ENCODE data around the gene TEX11. TPM values are rescaled to one million over a fixed set of nuclear protein-coding genes. Genes with fewer than 3 reads are reported as not detected.
"Not testable (repeated sequence)": the region's sequence is repeated elsewhere in the genome, so short reads cannot be mapped to it uniquely, and the experiment has no call there.

TEX11 gene
- total RNA-seq, 2 donors from 2014 or later, result 0.26 to 0.66 TPM

DNA sequence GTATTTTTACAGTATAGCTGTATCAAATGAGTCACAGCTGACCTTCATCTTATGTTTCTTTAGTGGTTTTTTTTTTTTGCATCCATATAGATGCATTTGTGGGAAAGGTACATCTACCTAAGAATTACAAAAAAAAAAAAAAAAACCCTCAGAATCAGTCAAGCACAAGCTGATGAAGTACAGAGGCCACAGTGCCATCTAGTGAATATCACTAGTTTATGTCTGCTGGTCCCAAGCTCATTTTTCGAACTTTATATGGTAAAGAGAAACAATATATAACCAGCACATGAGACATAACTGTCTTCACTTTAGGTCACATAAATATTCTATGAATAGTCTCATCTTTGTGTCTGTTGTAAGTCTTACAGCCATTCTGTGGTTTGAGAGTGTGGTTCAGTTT is 243.8 kb downstream of the TEX11 start:
- WGBS, 2 donors, result 0 to 4% methylated on average over 1 of the region's 1 CpG
- DNase-seq, result peak; percentile 9 to 37 (median 18)
- no peaks in the 10 kb centered on the region for H3K9me3 ChIP-seq

DNA sequence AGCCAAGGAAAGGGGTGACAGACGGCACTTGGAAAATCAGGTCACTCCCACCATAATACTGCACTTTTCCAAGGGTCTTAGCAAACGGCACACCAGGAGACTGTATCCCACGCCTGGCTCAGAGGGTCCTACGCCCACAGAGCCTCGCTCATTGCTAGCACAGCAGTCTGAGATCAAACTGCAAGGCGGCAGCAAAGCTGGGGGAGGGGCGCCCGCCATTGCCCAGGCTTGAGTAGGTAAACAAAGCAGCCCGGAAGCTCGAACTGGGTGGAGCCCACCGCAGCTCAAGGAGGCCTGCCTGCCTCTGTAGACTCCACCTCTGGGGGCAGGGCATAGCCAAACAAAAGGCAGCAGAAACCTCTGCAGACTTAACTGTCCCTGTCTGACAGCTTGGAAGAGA is 247.4 kb downstream of the TEX11 start:
- H3K36me3 ChIP-seq (replicated peaks in 1 of 2; ENCODE audit: insufficient read depth in 1 of 2, low read depth in 2 of 2); ATAC-seq; H3K27ac ChIP-seq; H3K4me1 ChIP-seq; DNase-seq; H3K9me3 ChIP-seq; H3K27me3 ChIP-seq; H3K4me3 ChIP-seq: not testable (repeated sequence)
- intact Hi-C loops (cut with DNase I), result loop anchor here (10.0 kb wide), 1 partner anchor 236 kb away; the partner anchor contains the start of gene GDPD2
- WGBS, 2 donors, result 72% methylated on average over 4 of the region's 11 CpGs; no CpG with 5 or more reads in 1 of the 2 donors

More for the DNA sequence above, 243.8 kb downstream of the TEX11 start:
- Histone ChIP-seq H3K27ac (no peak overlapping the region), H3K36me3 (replicated peaks in 1 of 2; ENCODE audit: insufficient read depth in 1 of 2, low read depth in 2 of 2) (no peaks in the 10 kb centered on the region), H3K4me3 (no peak overlapping the region), H3K4me1 (no peaks in the 10 kb centered on the region), H3K27me3 (no peaks in the 10 kb centered on the region)
- no peak for ATAC-seq
- intact Hi-C loops (cut with DNase I), result loop anchor here (10.0 kb wide), 1 partner anchor 240 kb away; the partner anchor contains the start of gene GDPD2
- TF ChIP-seq POLR2A (IDR thresholded peaks at IDR 0.05), result no peak
- TF ChIP-seq, protein P1, sequence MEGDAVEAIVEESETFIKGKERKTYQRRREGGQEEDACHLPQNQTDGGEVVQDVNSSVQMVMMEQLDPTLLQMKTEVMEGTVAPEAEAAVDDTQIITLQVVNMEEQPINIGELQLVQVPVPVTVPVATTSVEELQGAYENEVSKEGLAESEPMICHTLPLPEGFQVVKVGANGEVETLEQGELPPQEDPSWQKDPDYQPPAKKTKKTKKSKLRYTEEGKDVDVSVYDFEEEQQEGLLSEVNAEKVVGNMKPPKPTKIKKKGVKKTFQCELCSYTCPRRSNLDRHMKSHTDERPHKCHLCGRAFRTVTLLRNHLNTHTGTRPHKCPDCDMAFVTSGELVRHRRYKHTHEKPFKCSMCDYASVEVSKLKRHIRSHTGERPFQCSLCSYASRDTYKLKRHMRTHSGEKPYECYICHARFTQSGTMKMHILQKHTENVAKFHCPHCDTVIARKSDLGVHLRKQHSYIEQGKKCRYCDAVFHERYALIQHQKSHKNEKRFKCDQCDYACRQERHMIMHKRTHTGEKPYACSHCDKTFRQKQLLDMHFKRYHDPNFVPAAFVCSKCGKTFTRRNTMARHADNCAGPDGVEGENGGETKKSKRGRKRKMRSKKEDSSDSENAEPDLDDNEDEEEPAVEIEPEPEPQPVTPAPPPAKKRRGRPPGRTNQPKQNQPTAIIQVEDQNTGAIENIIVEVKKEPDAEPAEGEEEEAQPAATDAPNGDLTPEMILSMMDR (IDR thresholded peaks at IDR 0.05), result peak in 6 of 7 experiments; percentile 21 to 55 (median 44)

DNA sequence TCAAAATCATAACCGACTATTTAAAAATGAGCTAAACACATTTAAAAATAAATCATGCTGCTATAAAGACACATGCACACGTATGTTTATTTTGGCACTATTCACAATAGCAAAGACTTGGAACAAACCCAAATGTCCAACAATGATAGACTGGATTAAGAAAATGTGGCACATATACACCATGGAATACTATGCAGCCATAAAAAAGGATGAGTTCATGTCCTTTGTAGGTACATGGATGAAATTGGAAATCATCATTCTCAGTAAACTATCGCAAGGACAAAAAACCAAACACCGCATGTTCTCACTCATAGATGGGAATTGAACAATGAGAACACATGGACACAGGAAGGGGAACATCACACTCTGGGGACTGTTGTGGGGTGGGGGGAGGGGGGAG is 251.0 kb downstream of the TEX11 start:
- 54 to 62% methylated on average over 2 of the region's 4 CpGs for WGBS, 2 donors
- intact Hi-C loops (cut with DNase I); H3K27ac ChIP-seq; ATAC-seq; H3K9me3 ChIP-seq; H3K36me3 ChIP-seq (replicated peaks in 1 of 2; ENCODE audit: insufficient read depth in 1 of 2, low read depth in 2 of 2); H3K4me3 ChIP-seq; DNase-seq; H3K4me1 ChIP-seq; H3K27me3 ChIP-seq: not testable (repeated sequence)

DNA sequence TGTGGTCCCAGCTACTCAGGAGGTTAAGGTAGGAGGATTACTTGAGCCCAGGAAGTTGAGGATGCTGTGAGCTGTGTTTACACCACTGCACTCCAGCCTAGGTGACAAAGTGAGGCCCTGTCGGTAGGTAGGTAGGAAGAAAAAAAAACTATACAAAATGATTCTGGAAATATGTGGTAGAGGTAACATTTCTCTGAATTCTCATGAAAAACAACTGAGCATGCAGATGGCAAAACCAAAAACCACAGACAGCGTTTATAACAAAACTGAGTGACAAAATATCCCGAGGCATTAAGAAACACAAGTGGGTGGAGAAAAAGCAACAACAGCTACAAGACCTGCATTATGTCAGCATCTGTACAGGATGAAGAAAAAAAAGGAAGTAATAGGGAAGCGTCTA is 252.2 kb downstream of the TEX11 start:
- H3K36me3 ChIP-seq (replicated peaks in 1 of 2; ENCODE audit: insufficient read depth in 1 of 2, low read depth in 2 of 2), result no peaks in the 10 kb centered on the region
- 54% methylated on average over 4 of the region's 4 CpGs for WGBS, 2 donors

DNA sequence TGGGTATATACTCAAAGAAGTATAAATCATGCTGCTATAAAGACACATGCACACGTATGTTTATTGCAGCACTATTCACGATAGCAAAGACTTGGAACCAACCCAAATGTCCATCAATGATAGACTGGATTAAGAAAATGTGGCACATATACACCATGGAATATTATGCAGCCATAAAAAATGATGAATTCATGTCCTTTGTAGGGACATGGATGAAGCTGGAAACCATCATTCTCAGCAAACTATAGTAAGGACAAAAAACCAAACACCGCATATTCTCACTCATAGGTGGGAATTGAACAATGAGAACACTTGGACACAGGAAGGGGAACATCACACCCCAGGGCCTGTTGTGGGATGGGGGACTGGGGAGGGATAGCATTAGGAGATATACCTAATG is 260.6 kb downstream of the TEX11 start:
- ATAC-seq; H3K9me3 ChIP-seq; H3K4me1 ChIP-seq; H3K4me3 ChIP-seq; H3K36me3 ChIP-seq (replicated peaks in 1 of 2; ENCODE audit: insufficient read depth in 1 of 2, low read depth in 2 of 2); intact Hi-C loops (cut with DNase I); DNase-seq; H3K27me3 ChIP-seq; H3K27ac ChIP-seq: not testable (repeated sequence)
- WGBS, 2 donors, result 73 to 83% methylated on average over 3 of the region's 3 CpGs

More for the DNA sequence above, 252.2 kb downstream of the TEX11 start:
- H3K4me1 ChIP-seq, result no peaks in the 10 kb centered on the region
- TF ChIP-seq, protein P1 (IDR thresholded peaks at IDR 0.05), result no peak
- TF ChIP-seq POLR2A (IDR thresholded peaks at IDR 0.05), result no peak
- H3K4me3 ChIP-seq, result no peak overlapping the region
- no peak overlapping the region for H3K27ac ChIP-seq
- intact Hi-C loops (cut with DNase I), result no loop called here
- no peak for ATAC-seq
- no peaks in the 10 kb centered on the region for H3K9me3 ChIP-seq
- no peak for DNase-seq
- no peaks in the 10 kb centered on the region for H3K27me3 ChIP-seq

DNA sequence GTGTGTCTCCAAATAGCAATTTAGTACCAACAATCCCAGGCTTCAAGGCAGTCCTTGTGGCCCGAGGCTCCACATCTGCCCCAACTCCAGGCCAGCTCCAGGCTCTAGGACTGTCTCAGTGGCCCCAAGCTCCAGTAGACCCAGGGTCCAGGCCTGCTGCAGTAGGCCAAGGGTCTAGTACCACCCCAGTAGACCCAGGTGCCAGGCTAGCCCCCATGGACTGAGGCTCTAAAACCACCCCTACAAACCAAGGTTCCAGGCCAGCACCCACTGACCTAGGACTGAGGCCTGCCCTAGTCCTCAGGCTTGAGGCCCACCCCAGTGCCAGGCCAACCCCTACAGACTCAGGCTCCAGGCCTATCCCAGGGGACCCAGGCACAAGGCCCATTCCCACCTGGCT is 272.3 kb downstream of the TEX11 start:
- Histone ChIP-seq H3K4me1 (no peaks in the 10 kb centered on the region), H3K4me3 (no peak overlapping the region), H3K36me3 (replicated peaks in 1 of 2; ENCODE audit: insufficient read depth in 1 of 2, low read depth in 2 of 2) (no peaks in the 10 kb centered on the region), H3K9me3 (no peaks in the 10 kb centered on the region), H3K27me3 (no peaks in the 10 kb centered on the region), H3K27ac (no peak overlapping the region)
- intact Hi-C loops (cut with DNase I), result no loop called here
- ATAC-seq (no peak), DNase-seq (no peak)
- WGBS, 2 donors, result 86% methylated on average over 1 of the region's 1 CpG; no CpG with 5 or more reads in 1 of the 2 donors
- no peak for TF ChIP-seq POLR2A (IDR thresholded peaks at IDR 0.05)
- TF ChIP-seq, protein P1 (IDR thresholded peaks at IDR 0.05), result no peak

Measured in body of pancreas (tissue), 4 donors.